Suprapubic skin (tissue), 4 donors: ENCODE data around the gene CLSTN2. TPM values are rescaled to one million over a fixed set of nuclear protein-coding genes. Genes with fewer than 3 reads are reported as not detected.

ENCODE experiments used
- DNase-seq, 2 donors: peaks; one replicate each; pipeline ENCODE4 v3.0.0-alpha.2; 2019; ENCODE audit warnings: low spot score in 2 of 2
- H3K27ac ChIP-seq: fragments of 200-600 bp; sonication (generic); one replicate; pipeline ENCODE4 v1.5.1; 2019
- H3K27me3 ChIP-seq: fragments of 200-600 bp; sonication (generic); one replicate; pipeline ENCODE4 v1.5.1; 2019
- H3K36me3 ChIP-seq: fragments of 200-600 bp; sonication (generic); one replicate; pipeline ENCODE4 v1.5.1; 2019
- H3K4me1 ChIP-seq: fragments of 200-600 bp; sonication (generic); one replicate; pipeline ENCODE4 v1.5.1; 2019
- H3K4me3 ChIP-seq: fragments of 200-600 bp; sonication (generic); one replicate; pipeline ENCODE4 v1.5.1; 2019; ENCODE audit warnings: mild to moderate bottlenecking
- H3K9me3 ChIP-seq: fragments of 200-600 bp; sonication (generic); one replicate; pipeline ENCODE4 v1.5.1; 2019
- CTCF ChIP-seq, 2 donors: fragments of 200-600 bp in 1 of 2; fragments of 450-650 bp in 1 of 2; sonication (generic) in 1 of 2; IDR thresholded peaks; one replicate each; pipeline ENCODE4 v1.5.1; 2016 to 2019; ENCODE audit warnings: antibody characterized with exemption in 2 of 2, mild to moderate bottlenecking in 1 of 2, moderate library complexity in 1 of 2
- EP300 ChIP-seq: sonication (generic); formaldehyde crosslinking; IDR thresholded peaks from one replicate; pipeline ENCODE4 v1.6.1; 2017; ENCODE audit warnings: antibody characterized with exemption
- POLR2A ChIP-seq, 2 donors: fragments of 450-650 bp; IDR thresholded peaks; one replicate each; pipeline ENCODE4 v1.6.1; 2017; ENCODE audit warnings: antibody characterized with exemption in 2 of 2, mild to moderate bottlenecking in 2 of 2, moderate library complexity in 2 of 2
- POLR2AphosphoS5 ChIP-seq, 3 donors: sonication (generic); formaldehyde crosslinking; IDR thresholded peaks; one replicate each; pipeline ENCODE4 v1.6.1; 2017; ENCODE audit warnings: antibody characterized with exemption in 3 of 3
- WGBS: methylation state at CpG from one replicate; pipeline ENCODE4 v1.1.5; 2018; 5-methylcytosine and 5-hydroxymethylcytosine counted together
- total RNA-seq, 4 donors: library from RNA; depleted of rRNA; stranded (reverse); fragments of >200 nt; gene quantifications; one replicate each; pipeline ENCODE4 v1.1.0, GENCODE V29; 2016

CLSTN2 gene
- total RNA-seq, 4 donors from 2014 or later = 4.3 to 14.1 (median 7.4) TPM

GRCh38 chr3:140176526-140176925 is 241.5 kb downstream of the CLSTN2 start:
- H3K4me3 ChIP-seq = no peak overlapping the region
- H3K27me3 ChIP-seq = peaks cover 4% of the 10 kb centered on the region
- no peak for DNase-seq
- H3K27ac ChIP-seq = no peak overlapping the region
- no peaks in the 10 kb centered on the region for H3K9me3 ChIP-seq
- H3K36me3 ChIP-seq = no peaks in the 10 kb centered on the region
- WGBS = 82% methylated on average over 4 of the region's 4 CpGs
- no peak for TF ChIP-seq EP300
- no peak for TF ChIP-seq POLR2AphosphoS5 (IDR thresholded peaks at IDR 0.05)
- no peak for TF ChIP-seq POLR2A (IDR thresholded peaks at IDR 0.05)
- no peak for TF ChIP-seq CTCF (IDR thresholded peaks at IDR 0.05)
- H3K4me1 ChIP-seq = peaks cover 11% of the 10 kb centered on the region

- 79% methylated on average over 3 of the region's 3 CpGs for WGBS
- Histone ChIP-seq H3K9me3 (no peaks in the 10 kb centered on the region), H3K36me3 (no peaks in the 10 kb centered on the region), H3K27me3 (peaks cover 4% of the 10 kb centered on the region), H3K27ac (no peak overlapping the region), H3K4me3 (no peak overlapping the region), H3K4me1 (peaks cover 11% of the 10 kb centered on the region)
- DNase-seq = no peak
- no peak for TF ChIP-seq EP300
- no peak for TF ChIP-seq POLR2AphosphoS5 (IDR thresholded peaks at IDR 0.05)
- no peak for TF ChIP-seq CTCF (IDR thresholded peaks at IDR 0.05)
- TF ChIP-seq POLR2A (IDR thresholded peaks at IDR 0.05) = no peak
Measured at GRCh38 chr3:140177943-140178342, 243.0 kb downstream of the CLSTN2 start.

GRCh38 chr3:140178482-140178881 is 243.5 kb downstream of the CLSTN2 start:
- Histone ChIP-seq H3K36me3 (no peaks in the 10 kb centered on the region), H3K27me3 (no peaks in the 10 kb centered on the region), H3K4me3 (no peak overlapping the region), H3K9me3 (no peaks in the 10 kb centered on the region), H3K27ac (no peak overlapping the region), H3K4me1 (peaks cover 11% of the 10 kb centered on the region)
- DNase-seq = no peak
- TF ChIP-seq POLR2AphosphoS5 (IDR thresholded peaks at IDR 0.05) (no peak), POLR2A (IDR thresholded peaks at IDR 0.05) (no peak), EP300 (no peak), CTCF (IDR thresholded peaks at IDR 0.05) (no peak)
- 77% methylated on average over 5 of the region's 5 CpGs for WGBS

GRCh38 chr3:140180603-140181002 is 245.6 kb downstream of the CLSTN2 start:
- H3K36me3 ChIP-seq = no peaks in the 10 kb centered on the region
- TF ChIP-seq CTCF (IDR thresholded peaks at IDR 0.05) = no peak
- TF ChIP-seq POLR2AphosphoS5 (IDR thresholded peaks at IDR 0.05) = no peak
- TF ChIP-seq EP300 = no peak
- TF ChIP-seq POLR2A (IDR thresholded peaks at IDR 0.05) = no peak
- no peak overlapping the region for H3K4me3 ChIP-seq
- H3K27ac ChIP-seq = no peak overlapping the region
- WGBS = 22% methylated on average over 1 of the region's 1 CpG
- peaks cover 11% of the 10 kb centered on the region for H3K4me1 ChIP-seq
- no peaks in the 10 kb centered on the region for H3K9me3 ChIP-seq
- DNase-seq = no peak
- H3K27me3 ChIP-seq = no peaks in the 10 kb centered on the region

DNA sequence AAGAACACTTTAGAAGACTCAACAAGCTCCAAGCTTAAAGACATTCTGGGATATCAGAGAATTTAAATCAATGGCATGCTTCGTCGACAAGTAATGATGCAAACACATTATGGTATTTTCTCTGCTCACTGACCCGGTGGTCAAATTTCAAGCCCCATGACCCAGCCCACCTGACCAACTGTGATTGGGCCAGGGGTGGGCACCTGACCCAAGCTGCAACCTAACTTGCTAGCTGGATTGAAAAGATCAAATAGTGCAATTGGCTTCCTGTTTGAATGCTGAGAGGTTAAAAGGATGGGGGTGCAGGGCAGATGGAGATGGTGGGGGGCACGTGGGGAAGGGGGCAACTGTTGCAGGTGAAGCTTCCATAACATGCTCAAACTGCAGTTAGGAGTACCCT is 250.4 kb downstream of the CLSTN2 start:
- H3K27me3 ChIP-seq = no peaks in the 10 kb centered on the region
- peaks cover 17% of the 10 kb centered on the region for H3K4me1 ChIP-seq
- DNase-seq = no peak
- TF ChIP-seq CTCF (IDR thresholded peaks at IDR 0.05) (no peak), EP300 (no peak)
- H3K9me3 ChIP-seq = no peaks in the 10 kb centered on the region
- 88% methylated on average over 4 of the region's 4 CpGs for WGBS
- H3K27ac ChIP-seq = no peak overlapping the region
- H3K4me3 ChIP-seq = no peak overlapping the region
- H3K36me3 ChIP-seq = no peaks in the 10 kb centered on the region
